Activated CD8-positive, alpha-beta T cell treated with anti-CD3 and anti-CD28 coated beads, Interleukin-2, amount 10 ng/mL, durations not matched to agents 7 days and 5 days (primary cell): ENCODE results near the gene SOS1. TPM values are rescaled to one million over a fixed set of nuclear protein-coding genes. Genes with fewer than 3 reads are reported as not detected.

Source experiments
- ATAC-seq: fragments of 150-1000 bp; cut with Tn5 transposase; one replicate; pipeline ENCODE4 v1.10.0; 2021; ENCODE audit warnings: moderate library complexity
- CTCF ChIA-PET: fragments of 350-600 bp; sonication (Branson Sonifier 250); formaldehyde crosslinking; loops from one replicate; lab custom pipeline; 2021; ENCODE audit warnings: antibody characterized with exemption; lab: Charles Lee
- POLR2A ChIA-PET: fragments of 350-600 bp; sonication (Branson Sonifier 250); formaldehyde crosslinking; loops from one replicate; lab custom pipeline; 2021; ENCODE audit warnings: antibody characterized with exemption; lab: Charles Lee
- DNase-seq: peaks from one replicate; pipeline ENCODE4 v3.0.0-alpha.2; 2020
- H3K27ac Mint-ChIP-seq: one replicate; pipeline ENCODE4 v1.8.0; 2021; ENCODE audit warnings: mild to moderate bottlenecking, mixed read lengths
- H3K27me3 Mint-ChIP-seq: one replicate; pipeline ENCODE4 v1.8.0; 2021; ENCODE audit warnings: low read depth, mixed read lengths
- H3K36me3 Mint-ChIP-seq: one replicate; pipeline ENCODE4 v1.8.0; 2021; ENCODE audit warnings: low read depth, mixed read lengths
- H3K4me1 Mint-ChIP-seq: one replicate; pipeline ENCODE4 v1.8.0; 2021; ENCODE audit warnings: low read depth, mixed read lengths
- H3K4me3 Mint-ChIP-seq: one replicate; pipeline ENCODE4 v1.8.0; 2021; ENCODE audit warnings: mild to moderate bottlenecking, mixed read lengths
- H3K9me3 Mint-ChIP-seq: one replicate; pipeline ENCODE4 v1.8.0; 2022; ENCODE audit warnings: mixed read lengths; ENCODE audit not compliant: insufficient read depth
- total RNA-seq, 2 experiments: library from RNA; stranded (reverse); gene quantifications; one replicate each; pipeline ENCODE4 v1.2.3, GENCODE V29; 2021

SOS1 gene
- total RNA-seq, 2 experiments from 2014 or later, result 209 to 243 TPM

DNA sequence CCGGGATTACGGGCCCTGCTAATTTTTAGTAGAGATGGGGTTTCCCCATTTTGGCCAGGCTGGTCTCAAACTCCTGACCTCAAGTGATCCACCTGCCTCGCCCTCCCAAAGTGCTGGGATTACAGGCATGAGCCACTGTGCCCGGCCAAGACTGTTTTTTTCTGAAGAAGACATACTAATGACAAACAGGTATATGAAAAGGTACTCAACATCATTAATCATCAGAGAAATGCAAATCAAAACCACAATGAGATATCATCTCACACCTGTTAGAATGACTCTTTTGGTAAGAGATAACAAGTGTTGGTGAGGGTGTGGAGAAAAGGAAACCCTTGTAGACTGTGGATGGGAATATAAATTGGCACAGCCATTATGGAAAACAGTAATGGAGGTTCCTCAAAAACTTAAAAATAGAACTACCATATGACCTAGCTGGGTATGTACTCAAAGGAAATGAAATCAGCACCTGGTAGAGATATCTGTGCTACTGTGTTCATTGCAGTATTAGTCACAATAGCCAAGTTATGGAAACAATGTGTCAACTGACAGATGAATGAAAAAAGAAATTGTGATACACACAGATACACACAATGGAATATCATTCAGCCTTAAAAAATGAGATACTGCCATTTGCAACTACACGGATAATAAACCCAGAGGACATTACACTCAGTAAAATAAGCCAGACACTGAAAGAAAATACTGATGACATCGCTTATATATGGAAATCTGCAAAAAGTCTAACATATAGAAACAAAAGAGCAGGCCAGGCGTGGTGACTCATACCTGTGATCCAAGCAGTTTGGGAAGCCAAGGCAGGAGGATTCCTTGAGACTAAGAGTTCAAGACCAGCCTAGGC lies 20.8 kb downstream of the SOS1 start:
- CTCF ChIA-PET, result interaction anchor here (1.1 to 1.5 kb wide), 2 partner anchors 128 to 130 kb away, joined by 3 to 8 read pairs; no protein-coding TSS in a partner anchor
- H3K4me3 Mint-ChIP-seq, result peak overlapping the region; percentile 12
- DNase-seq (no peak), ATAC-seq (peak; percentile 69)
- H3K27ac Mint-ChIP-seq, result peak overlapping the region; percentile 71
- no peaks in the 10 kb centered on the region for H3K9me3 Mint-ChIP-seq
- peaks cover 70% of the 10 kb centered on the region for H3K4me1 Mint-ChIP-seq
- peaks cover 74% of the 10 kb centered on the region for H3K36me3 Mint-ChIP-seq
- H3K27me3 Mint-ChIP-seq, result no peaks in the 10 kb centered on the region
- POLR2A ChIA-PET, result no interaction called here

DNA sequence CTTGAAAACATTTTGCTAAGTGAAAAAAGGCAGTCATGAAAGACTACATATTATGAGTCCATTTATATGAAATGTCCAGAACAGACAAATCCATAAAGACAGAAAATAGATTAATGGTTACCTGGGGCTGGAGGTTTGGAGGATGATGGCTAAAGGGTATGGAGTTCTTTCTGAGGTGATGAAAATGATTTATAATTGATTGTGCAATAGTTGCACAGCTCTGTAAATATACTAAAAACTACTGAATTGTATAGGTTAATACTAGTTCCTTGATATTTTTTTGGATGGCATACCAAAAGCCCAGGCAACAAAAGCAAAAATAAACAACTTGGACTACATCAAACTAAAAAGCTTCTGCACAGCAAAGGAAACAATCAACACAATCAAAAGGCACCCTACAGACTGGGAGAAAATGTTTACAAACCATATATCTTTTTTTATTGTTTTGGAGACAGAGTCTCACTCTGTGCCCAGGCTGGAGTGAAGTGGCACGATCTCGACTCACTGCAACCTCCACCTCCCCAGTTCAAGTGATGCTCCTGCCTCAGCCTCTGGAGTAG lies 21.5 kb downstream of the SOS1 start:
- Mint-ChIP-seq H3K4me1 (peaks cover 74% of the 10 kb centered on the region), H3K4me3 (no peak overlapping the region), H3K27me3 (no peaks in the 10 kb centered on the region), H3K36me3 (peaks cover 73% of the 10 kb centered on the region), H3K27ac (peak overlapping the region; percentile 71), H3K9me3 (no peaks in the 10 kb centered on the region)
- ChIA-PET CTCF (interaction anchor here (1.1 to 1.5 kb wide), 2 partner anchors 129 to 130 kb away, joined by 3 to 8 read pairs; no protein-coding TSS in a partner anchor), POLR2A (no interaction called here)
- ATAC-seq (no peak), DNase-seq (no peak)

DNA sequence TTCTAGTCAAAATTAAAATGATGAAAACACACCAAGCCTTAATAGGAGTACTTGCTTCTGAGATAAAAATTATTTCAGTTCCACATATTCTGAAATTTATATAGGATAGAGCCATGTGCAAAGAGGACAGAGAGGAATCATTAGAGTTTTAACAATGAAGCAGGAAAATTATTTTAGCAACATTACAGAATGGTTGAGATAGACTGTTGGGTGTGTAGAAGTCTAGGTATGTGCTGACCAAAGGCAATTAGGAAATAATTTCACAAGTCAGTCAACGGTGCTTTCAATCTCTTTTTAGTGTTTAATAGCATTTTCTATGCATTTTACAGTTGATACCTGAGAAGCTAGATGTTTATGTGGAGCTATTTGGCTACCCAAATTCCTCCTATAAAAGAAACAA lies 25.2 kb downstream of the SOS1 start:
- ChIA-PET POLR2A (interaction anchor here (1.1 to 1.8 kb wide), 2 partner anchors 24 to 29 kb away, joined by 4 to 7 read pairs; no protein-coding TSS in a partner anchor), CTCF (interaction anchor here (1.2 to 4.0 kb wide), 6 partner anchors 18 to 133 kb away, joined by 3 to 42 read pairs (median 5); partner anchors contain the start of gene SOS1)
- no peak overlapping the region for H3K4me3 Mint-ChIP-seq
- H3K27ac Mint-ChIP-seq, result peak overlapping the region; percentile 36
- DNase-seq (no peak), ATAC-seq (no peak)
- peaks cover 73% of the 10 kb centered on the region for H3K4me1 Mint-ChIP-seq
- peaks cover 74% of the 10 kb centered on the region for H3K36me3 Mint-ChIP-seq
- no peaks in the 10 kb centered on the region for H3K9me3 Mint-ChIP-seq
- no peaks in the 10 kb centered on the region for H3K27me3 Mint-ChIP-seq

DNA sequence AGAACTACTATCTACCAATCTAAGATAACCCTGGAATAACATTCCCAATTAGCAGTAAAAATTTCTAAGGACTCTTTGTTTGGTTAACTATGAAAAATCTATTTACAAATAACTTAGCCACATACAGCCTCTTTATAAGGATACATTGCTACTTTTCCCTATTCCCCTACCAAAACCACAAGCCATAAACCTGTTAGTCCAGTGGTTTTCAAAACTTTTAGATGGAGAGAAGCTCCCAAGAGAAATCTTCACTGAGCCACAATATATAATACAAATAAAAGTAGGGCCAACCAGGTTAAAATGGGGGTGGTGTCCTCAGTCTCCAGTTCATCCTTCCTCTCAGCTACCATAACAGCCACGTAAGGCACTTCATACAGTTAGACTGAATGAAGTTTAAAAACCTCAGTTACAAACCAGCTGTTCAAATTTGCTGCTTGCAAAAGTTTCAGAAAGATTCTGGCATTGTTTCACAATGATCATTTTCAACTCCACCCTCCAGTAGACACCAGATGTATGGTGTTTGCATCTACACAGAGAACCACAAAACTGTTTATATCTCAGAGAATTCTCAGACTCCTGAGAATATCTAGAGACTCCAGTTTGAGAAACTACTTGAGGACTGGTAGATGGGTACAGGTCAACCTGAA lies 26.0 kb downstream of the SOS1 start:
- Mint-ChIP-seq H3K27me3 (no peaks in the 10 kb centered on the region), H3K9me3 (no peaks in the 10 kb centered on the region), H3K27ac (peak overlapping the region; percentile 36), H3K4me3 (no peak overlapping the region), H3K36me3 (peaks cover 71% of the 10 kb centered on the region), H3K4me1 (peaks cover 66% of the 10 kb centered on the region)
- POLR2A ChIA-PET, result interaction anchor here (1.1 to 1.8 kb wide), 3 partner anchors 24 to 30 kb away, joined by 3 to 7 read pairs (median 4); no protein-coding TSS in a partner anchor
- ATAC-seq (peak; percentile 37), DNase-seq (no peak)
- CTCF ChIA-PET, result interaction anchor here (1.0 to 4.0 kb wide), 7 partner anchors 19 to 147 kb away, joined by 3 to 42 read pairs (median 4); partner anchors contain the start of gene SOS1

DNA sequence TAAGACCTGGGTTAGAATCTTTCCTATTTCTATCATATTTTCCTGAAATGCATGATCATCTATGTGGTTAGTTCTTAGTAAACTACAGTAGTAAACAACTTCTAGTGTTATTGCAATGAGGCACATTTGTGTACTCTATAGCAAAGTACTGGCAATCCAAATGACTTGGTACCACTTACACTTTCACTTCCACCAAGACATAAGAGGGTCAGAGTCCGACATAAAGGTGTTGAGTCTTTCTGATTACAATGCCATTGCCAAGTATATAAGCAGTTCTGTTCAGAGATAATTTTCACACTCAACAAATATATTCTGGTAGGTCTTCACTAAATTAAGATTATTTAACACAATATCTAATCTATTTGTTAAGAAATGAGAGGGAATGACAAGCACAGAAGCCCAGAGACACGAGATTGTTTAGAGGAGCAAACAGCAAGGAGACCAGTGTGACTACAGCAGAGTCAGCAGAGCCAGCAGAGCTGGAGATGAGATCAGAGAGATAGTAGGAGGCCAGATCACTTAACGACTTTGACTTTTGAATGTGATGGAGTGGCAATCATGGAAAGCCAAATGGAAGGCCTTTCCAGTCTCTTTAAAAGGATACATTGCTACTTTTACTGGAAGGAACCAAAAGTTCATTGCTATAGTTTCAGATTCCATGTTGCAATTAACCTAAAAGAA lies 27.5 kb downstream of the SOS1 start:
- POLR2A ChIA-PET, result no interaction called here
- peak overlapping the region; percentile 53 for H3K27ac Mint-ChIP-seq
- ATAC-seq (peak; percentile 38), DNase-seq (no peak)
- no peak overlapping the region for H3K4me3 Mint-ChIP-seq
- no peaks in the 10 kb centered on the region for H3K27me3 Mint-ChIP-seq
- H3K9me3 Mint-ChIP-seq, result no peaks in the 10 kb centered on the region
- CTCF ChIA-PET, result no interaction called here
- peaks cover 62% of the 10 kb centered on the region for H3K4me1 Mint-ChIP-seq
- peaks cover 71% of the 10 kb centered on the region for H3K36me3 Mint-ChIP-seq

DNA sequence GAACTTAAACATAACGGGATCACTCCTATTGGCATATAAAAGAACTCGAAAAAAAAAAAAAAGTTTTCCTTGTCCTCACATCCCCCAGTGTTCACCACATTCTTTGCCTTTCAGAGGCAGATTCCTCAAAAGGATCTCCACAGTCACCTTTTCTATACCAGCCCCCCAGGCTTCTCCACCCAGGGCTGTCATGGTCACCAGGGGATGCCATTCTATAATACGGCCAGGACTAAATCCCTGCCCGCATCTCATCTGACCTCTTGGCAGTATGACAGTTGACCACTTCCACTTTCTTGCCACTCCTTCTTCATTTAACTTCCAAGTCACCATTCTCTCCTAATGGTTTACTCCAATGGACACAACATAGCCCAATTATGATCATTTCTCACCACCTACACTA lies 29.3 kb downstream of the SOS1 start:
- Mint-ChIP-seq H3K9me3 (no peaks in the 10 kb centered on the region), H3K4me3 (no peak overlapping the region), H3K27me3 (no peaks in the 10 kb centered on the region), H3K4me1 (peaks cover 59% of the 10 kb centered on the region), H3K27ac (peak overlapping the region; percentile 1), H3K36me3 (peaks cover 72% of the 10 kb centered on the region)
- ATAC-seq (no peak), DNase-seq (no peak)
- ChIA-PET POLR2A (no interaction called here), CTCF (interaction anchor here (2.2 kb wide), 1 partner anchor 138 kb away, joined by 5 read pairs; no protein-coding TSS in a partner anchor)

DNA sequence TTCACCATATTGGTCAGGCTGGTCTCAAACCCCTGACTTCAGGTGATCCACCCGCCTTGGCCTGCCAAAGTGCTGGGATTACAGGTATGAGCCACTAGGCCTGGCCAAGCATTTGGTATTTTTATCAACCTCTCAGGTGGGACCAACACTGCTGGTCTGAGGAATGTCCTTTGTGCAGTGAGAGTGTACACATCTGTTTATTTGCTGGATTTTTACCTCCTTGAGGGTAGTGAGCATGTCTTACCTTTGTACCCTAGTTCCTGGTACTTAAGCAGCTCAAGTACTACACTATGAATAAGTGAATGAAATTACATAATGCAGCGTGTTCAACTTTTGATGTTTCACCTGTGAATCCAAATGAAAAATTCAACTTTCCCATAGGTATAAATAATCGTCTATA lies 29.8 kb downstream of the SOS1 start:
- no peak overlapping the region for H3K4me3 Mint-ChIP-seq
- peak overlapping the region; percentile 11 for H3K27ac Mint-ChIP-seq
- no peak for ATAC-seq
- peaks cover 56% of the 10 kb centered on the region for H3K4me1 Mint-ChIP-seq
- no peak for DNase-seq
- H3K9me3 Mint-ChIP-seq, result no peaks in the 10 kb centered on the region
- no peaks in the 10 kb centered on the region for H3K27me3 Mint-ChIP-seq
- ChIA-PET POLR2A (no interaction called here), CTCF (interaction anchor here (2.2 kb wide), 1 partner anchor 138 kb away, joined by 5 read pairs; no protein-coding TSS in a partner anchor)
- peaks cover 71% of the 10 kb centered on the region for H3K36me3 Mint-ChIP-seq

DNA sequence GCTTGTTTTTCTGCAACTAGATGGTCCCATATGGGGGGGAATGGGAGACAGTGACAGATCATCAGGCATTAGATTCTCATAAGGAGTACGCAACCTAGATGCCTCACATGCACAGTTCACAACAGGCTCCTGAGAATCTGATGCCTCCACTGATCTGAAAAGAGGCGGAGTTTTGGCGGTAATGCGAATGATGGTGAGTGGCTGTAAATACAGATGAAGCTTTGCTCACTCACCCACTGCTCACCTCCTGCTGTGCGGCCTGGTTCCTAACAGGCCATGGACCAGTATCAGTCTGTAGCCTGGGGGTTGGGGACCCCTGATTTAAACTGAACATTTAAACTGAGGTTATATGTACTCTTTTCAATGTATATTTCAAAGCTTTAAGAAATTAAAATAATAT lies 40.7 kb downstream of the SOS1 start:
- POLR2A ChIA-PET, result interaction anchor here (1.1 kb wide), 1 partner anchor 17 kb away, joined by 4 read pairs; no protein-coding TSS in a partner anchor
- Mint-ChIP-seq H3K27me3 (no peaks in the 10 kb centered on the region), H3K4me3 (no peak overlapping the region), H3K36me3 (peaks cover 37% of the 10 kb centered on the region), H3K4me1 (peaks cover 42% of the 10 kb centered on the region), H3K9me3 (no peaks in the 10 kb centered on the region), H3K27ac (no peak overlapping the region)
- CTCF ChIA-PET, result interaction anchor here (1.9 kb wide), 1 partner anchor 149 kb away, joined by 16 read pairs; no protein-coding TSS in a partner anchor
- no peak for DNase-seq
- no peak for ATAC-seq

DNA sequence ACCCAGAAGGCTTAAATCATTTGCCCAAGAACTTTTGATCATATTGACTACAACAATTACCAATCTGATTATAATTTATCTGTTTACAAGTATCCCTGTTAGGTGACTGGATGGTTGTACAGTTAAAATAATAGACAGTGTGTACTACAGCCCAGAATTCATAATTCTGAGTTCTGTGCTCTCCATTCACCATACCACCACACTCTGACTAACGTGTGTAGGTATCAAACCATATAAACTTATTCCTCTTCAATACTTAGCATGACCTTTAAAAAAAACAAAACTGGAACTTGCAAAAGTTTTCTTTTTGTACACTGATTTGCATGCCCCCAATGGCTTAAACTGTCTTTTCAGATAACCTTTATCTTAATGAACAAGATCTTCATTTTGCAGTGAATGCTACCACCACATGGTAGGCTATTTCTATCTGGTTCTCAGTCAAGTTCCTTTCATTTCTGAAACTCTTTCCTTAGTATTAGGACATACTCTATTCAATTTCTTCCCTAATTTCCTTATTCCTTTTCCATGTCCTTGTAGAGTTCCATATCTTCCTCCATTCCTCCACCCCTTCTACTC lies 50.9 kb downstream of the SOS1 start:
- ATAC-seq, result no peak
- POLR2A ChIA-PET, result no interaction called here
- peaks cover 70% of the 10 kb centered on the region for H3K36me3 Mint-ChIP-seq
- H3K4me1 Mint-ChIP-seq, result peaks cover 59% of the 10 kb centered on the region
- no peak for DNase-seq
- no peaks in the 10 kb centered on the region for H3K27me3 Mint-ChIP-seq
- CTCF ChIA-PET, result interaction anchor here (1.0 to 16.6 kb wide), 2 partner anchors 158 to 159 kb away, joined by 3 to 282 read pairs; no protein-coding TSS in a partner anchor
- H3K4me3 Mint-ChIP-seq, result no peak overlapping the region
- H3K9me3 Mint-ChIP-seq, result no peaks in the 10 kb centered on the region
- H3K27ac Mint-ChIP-seq, result peak overlapping the region; percentile 58

DNA sequence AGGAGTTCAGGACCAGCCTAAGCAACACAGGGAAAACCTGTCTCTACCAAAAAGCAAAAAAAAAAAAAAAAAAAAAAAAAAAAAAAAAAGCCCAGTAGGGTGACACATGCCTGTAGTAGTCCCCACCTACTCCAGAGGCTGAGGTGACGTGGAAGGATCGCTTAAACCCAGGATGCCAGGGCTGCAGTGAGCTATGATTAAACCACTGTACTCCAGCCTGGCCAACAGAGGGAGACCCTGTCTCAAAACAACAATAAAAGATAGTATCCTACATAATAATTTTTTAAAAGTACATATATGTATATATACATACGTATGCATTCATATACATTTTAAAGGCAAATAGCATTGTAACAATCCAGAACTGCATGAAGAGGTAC lies 51.7 kb downstream of the SOS1 start:
- ChIA-PET POLR2A (interaction anchor here (0.8 kb wide), 1 partner anchor 51 kb away, joined by 3 read pairs; the partner anchor contains the start of gene SOS1), CTCF (interaction anchor here (1.3 to 16.6 kb wide), 3 partner anchors 10 to 160 kb away, joined by 3 to 282 read pairs (median 10); no protein-coding TSS in a partner anchor)
- ATAC-seq, result no peak

More for the DNA sequence above, 51.7 kb downstream of the SOS1 start:
- H3K36me3 Mint-ChIP-seq, result peaks cover 65% of the 10 kb centered on the region
- peaks cover 55% of the 10 kb centered on the region for H3K4me1 Mint-ChIP-seq
- no peak overlapping the region for H3K4me3 Mint-ChIP-seq
- no peaks in the 10 kb centered on the region for H3K9me3 Mint-ChIP-seq
- no peak for DNase-seq
- no peak overlapping the region for H3K27ac Mint-ChIP-seq
- no peaks in the 10 kb centered on the region for H3K27me3 Mint-ChIP-seq
